HEK293 (cell line): ENCODE data around the gene SOS2.

Experiments used
- FEZF1 ChIP-seq: fragments of 450-650 bp; formaldehyde crosslinking; IDR thresholded peaks from 2 replicates; pipeline ENCODE4 v1.5.1; 2016; ENCODE audit warnings: missing biosample characterization, missing genetic modification characterization
- MYNN ChIP-seq: fragments of 450-650 bp; formaldehyde crosslinking; IDR thresholded peaks from 2 replicates; pipeline ENCODE4 v1.5.1; 2016; ENCODE audit warnings: missing biosample characterization, missing genetic modification characterization, borderline replicate concordance
- ZBTB11 ChIP-seq: fragments of 450-650 bp; formaldehyde crosslinking; conservative IDR thresholded peaks from 2 replicates; pipeline ENCODE4 v1.5.1; 2016; ENCODE audit warnings: low read depth, missing biosample characterization, missing genetic modification characterization
- ZNF23 ChIP-seq: fragments of 450-650 bp; formaldehyde crosslinking; IDR thresholded peaks from 2 replicates; pipeline ENCODE4 v1.5.1; 2016; ENCODE audit warnings: missing biosample characterization, missing genetic modification characterization, borderline replicate concordance
- ZNF335 ChIP-seq: fragments of 450-650 bp; formaldehyde crosslinking; conservative IDR thresholded peaks from 2 replicates; pipeline ENCODE4 v1.5.1; 2016; ENCODE audit warnings: missing biosample characterization, missing genetic modification characterization
- ZNF639 ChIP-seq: fragments of 450-650 bp; formaldehyde crosslinking; IDR thresholded peaks from 2 replicates; pipeline ENCODE4 v1.5.1; 2016; ENCODE audit warnings: missing biosample characterization, missing genetic modification characterization

GRCh38 chr14:50116966-50117365 lies 114.4 kb downstream of the SOS2 start:
- TF ChIP-seq MYNN (tag by site-specific recombination): no peak
- no peak for TF ChIP-seq FEZF1 (tag by site-specific recombination)
- TF ChIP-seq ZBTB11 (tag by site-specific recombination): no peak
- TF ChIP-seq ZNF335 (tag by site-specific recombination): no peak
- no peak for TF ChIP-seq ZNF639 (tag by site-specific recombination)
- no peak for TF ChIP-seq ZNF23 (tag by site-specific recombination)
